Measurements from ENCODE around the gene PSMB1. TPM values are rescaled to one million over a fixed set of nuclear protein-coding genes. Genes with fewer than 3 reads are reported as not detected.
A peak's percentile ranks its signal among the peaks of the same experiment; 100 is the strongest.

Gene PSMB1
- total RNA-seq, result 265 and 279 TPM in 2 replicates

DNA sequence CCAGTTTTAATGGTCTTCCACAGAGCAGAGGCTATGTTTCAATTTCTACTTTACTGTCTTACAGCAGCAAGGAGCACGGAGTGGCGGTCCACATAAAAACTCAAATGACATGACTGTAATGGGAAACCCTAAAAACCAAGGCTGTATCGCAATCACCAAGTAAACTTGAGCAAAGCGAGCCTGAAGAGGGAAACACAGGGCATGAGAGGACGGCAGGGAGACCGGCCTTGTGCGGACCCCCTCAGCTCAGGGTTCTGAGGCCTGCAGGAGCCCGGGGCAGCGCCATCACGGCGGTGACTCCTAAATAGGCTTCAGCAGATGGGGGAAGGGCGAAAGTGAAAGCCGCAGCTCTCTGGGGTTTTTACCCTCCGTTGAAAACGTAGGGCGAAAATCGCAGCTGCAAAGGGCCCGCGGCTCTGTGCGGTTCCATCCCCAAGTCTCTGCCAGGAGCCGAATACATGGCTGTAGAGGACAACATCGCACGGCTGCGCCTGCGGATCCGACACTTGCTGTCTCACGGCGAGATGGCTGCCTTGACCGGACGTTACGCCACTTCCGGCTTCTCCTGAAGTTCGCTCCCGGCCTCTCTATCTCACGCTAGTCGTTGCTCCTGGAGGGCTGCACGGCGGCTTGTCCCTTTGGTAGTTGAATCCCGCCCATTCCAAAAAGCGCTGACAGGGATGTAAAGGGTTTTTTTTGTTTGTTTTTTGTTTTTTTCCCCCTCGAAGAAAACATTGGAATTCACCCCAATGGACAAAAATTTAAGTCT lies at the start of gene PSMB1:
PSMB1 (minus strand) TSS at position 543 of the 769 bp plus-strand sequence; CDS start at position 478, 65 bp downstream.
- peak within 1 kb of the TSS; percentile 83 for H3K4me3 ChIP-seq (ENCODE audit: insufficient read depth, low read length)
- peaks cover 49% of the 10 kb centered on the region for H4K20me1 ChIP-seq (ENCODE audit: insufficient read depth, low read length)
- TF ChIP-seq, protein P1, sequence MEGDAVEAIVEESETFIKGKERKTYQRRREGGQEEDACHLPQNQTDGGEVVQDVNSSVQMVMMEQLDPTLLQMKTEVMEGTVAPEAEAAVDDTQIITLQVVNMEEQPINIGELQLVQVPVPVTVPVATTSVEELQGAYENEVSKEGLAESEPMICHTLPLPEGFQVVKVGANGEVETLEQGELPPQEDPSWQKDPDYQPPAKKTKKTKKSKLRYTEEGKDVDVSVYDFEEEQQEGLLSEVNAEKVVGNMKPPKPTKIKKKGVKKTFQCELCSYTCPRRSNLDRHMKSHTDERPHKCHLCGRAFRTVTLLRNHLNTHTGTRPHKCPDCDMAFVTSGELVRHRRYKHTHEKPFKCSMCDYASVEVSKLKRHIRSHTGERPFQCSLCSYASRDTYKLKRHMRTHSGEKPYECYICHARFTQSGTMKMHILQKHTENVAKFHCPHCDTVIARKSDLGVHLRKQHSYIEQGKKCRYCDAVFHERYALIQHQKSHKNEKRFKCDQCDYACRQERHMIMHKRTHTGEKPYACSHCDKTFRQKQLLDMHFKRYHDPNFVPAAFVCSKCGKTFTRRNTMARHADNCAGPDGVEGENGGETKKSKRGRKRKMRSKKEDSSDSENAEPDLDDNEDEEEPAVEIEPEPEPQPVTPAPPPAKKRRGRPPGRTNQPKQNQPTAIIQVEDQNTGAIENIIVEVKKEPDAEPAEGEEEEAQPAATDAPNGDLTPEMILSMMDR (IDR thresholded peaks at IDR 0.05; ENCODE audit: extremely low read depth, low read depth, low read length), result no peak
- H3K79me2 ChIP-seq (ENCODE audit: insufficient read depth, low read length), result peaks cover 85% of the 10 kb centered on the region
- H3K4me2 ChIP-seq (ENCODE audit: insufficient read depth, low read length), result peak within 1 kb of the TSS; percentile 100
- peaks cover 26% of the 10 kb centered on the region for H3K4me1 ChIP-seq (ENCODE audit: insufficient read depth, low read length)
- H2AFZ ChIP-seq (ENCODE audit: low read length), result peak within 1 kb of the TSS; percentile 99
- peak within 1 kb of the TSS; percentile 97 for H3K27ac ChIP-seq (ENCODE audit: low read depth, low read length)
- DNase-seq (ENCODE audit: insufficient read length, low spot score, missing footprints), result peak; percentile 78
- no peaks in the 10 kb centered on the region for H3K27me3 ChIP-seq (ENCODE audit: insufficient read depth, low read length)
- H3K36me3 ChIP-seq (ENCODE audit: insufficient read depth, low read length), result peaks cover 24% of the 10 kb centered on the region
- H3K9me3 ChIP-seq (ENCODE audit: low read depth, low read length), result no peaks in the 10 kb centered on the region

DNA sequence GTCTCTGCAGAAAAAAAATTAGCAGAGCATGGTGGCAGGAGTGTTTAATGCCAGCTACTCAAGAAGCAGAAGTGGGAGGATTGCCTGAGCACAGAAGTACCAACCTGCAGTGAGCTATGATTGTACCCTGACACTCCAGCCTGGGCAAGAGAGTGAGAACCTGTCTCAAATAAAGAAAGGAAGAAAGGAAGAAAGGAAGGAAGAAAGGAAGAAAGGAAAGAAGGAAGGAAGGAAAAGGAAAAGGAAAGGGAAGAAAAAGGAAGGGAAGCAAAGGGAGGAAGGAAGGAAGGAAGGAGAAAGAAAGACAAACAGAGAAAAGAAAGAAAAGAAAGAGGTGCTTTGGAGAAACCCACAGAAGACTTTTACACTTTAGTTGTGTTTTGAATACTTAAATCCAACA lies 44.2 kb upstream of the PSMB1 start:
- Histone ChIP-seq H3K27me3 (ENCODE audit: insufficient read depth, low read length) (no peaks in the 10 kb centered on the region), H3K9me3 (ENCODE audit: low read depth, low read length) (no peaks in the 10 kb centered on the region), H3K79me2 (ENCODE audit: insufficient read depth, low read length) (no peaks in the 10 kb centered on the region), H3K27ac (ENCODE audit: low read depth, low read length) (no peak overlapping the region), H3K4me1 (ENCODE audit: insufficient read depth, low read length) (no peaks in the 10 kb centered on the region), H3K36me3 (ENCODE audit: insufficient read depth, low read length) (no peaks in the 10 kb centered on the region), H3K4me3 (ENCODE audit: insufficient read depth, low read length) (no peak overlapping the region), H2AFZ (ENCODE audit: low read length) (no peak overlapping the region), H4K20me1 (ENCODE audit: insufficient read depth, low read length) (no peaks in the 10 kb centered on the region), H3K4me2 (ENCODE audit: insufficient read depth, low read length) (no peak overlapping the region)
- TF ChIP-seq, protein P1 (IDR thresholded peaks at IDR 0.05; ENCODE audit: extremely low read depth, low read depth, low read length), result no peak
- no peak for DNase-seq (ENCODE audit: insufficient read length, low spot score, missing footprints)

DNA sequence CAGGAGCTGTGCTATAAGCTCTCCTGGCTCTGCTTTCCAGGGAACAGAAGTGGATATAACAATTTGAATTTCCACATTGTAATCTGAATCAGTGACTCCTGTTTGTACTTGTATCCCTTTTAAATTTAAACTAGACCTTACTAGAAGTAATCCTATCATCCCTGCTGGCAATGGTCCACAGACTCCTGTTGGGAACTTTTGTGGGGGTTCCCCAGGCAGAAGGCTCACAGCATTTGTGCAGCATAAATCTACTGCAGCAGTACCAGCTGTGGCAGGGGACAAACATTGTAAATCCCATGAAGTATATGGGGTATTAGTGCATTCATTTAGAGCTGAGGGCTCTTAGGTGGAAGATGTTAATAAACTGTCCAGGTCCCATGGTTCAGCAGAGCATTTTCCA lies 43.3 kb upstream of the PSMB1 start:
- no peak overlapping the region for H3K27ac ChIP-seq (ENCODE audit: low read depth, low read length)
- no peak overlapping the region for H3K4me2 ChIP-seq (ENCODE audit: insufficient read depth, low read length)
- H3K4me1 ChIP-seq (ENCODE audit: insufficient read depth, low read length), result no peaks in the 10 kb centered on the region
- H3K36me3 ChIP-seq (ENCODE audit: insufficient read depth, low read length), result no peaks in the 10 kb centered on the region
- no peak overlapping the region for H3K4me3 ChIP-seq (ENCODE audit: insufficient read depth, low read length)
- TF ChIP-seq, protein P1 (IDR thresholded peaks at IDR 0.05; ENCODE audit: extremely low read depth, low read depth, low read length), result no peak
- H3K27me3 ChIP-seq (ENCODE audit: insufficient read depth, low read length), result no peaks in the 10 kb centered on the region
- no peaks in the 10 kb centered on the region for H3K9me3 ChIP-seq (ENCODE audit: low read depth, low read length)
- DNase-seq (ENCODE audit: insufficient read length, low spot score, missing footprints), result no peak
- no peaks in the 10 kb centered on the region for H3K79me2 ChIP-seq (ENCODE audit: insufficient read depth, low read length)
- H4K20me1 ChIP-seq (ENCODE audit: insufficient read depth, low read length), result no peaks in the 10 kb centered on the region
- H2AFZ ChIP-seq (ENCODE audit: low read length), result no peak overlapping the region

DNA sequence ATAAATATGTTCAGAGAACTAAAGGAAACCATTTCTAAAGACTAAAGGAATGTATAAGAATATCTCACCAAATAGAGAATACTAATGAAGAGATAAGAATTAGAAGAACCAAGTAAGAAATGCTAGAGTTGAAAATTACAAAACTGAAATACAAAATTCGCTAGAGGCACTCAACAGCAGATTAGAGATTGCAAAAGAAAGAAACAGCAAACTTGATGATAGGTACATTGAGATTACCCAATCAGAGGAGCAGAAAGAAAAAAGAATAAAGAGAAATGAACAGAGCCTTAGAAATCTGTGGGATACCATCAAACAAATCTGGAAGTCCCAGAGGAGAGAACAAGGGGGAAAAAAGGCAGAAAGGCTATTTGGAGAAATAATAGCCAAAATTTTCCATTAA lies 37.6 kb upstream of the PSMB1 start:
- no peak overlapping the region for H3K4me2 ChIP-seq (ENCODE audit: insufficient read depth, low read length)
- TF ChIP-seq, protein P1 (IDR thresholded peaks at IDR 0.05; ENCODE audit: extremely low read depth, low read depth, low read length), result no peak
- DNase-seq (ENCODE audit: insufficient read length, low spot score, missing footprints), result no peak
- H3K27me3 ChIP-seq (ENCODE audit: insufficient read depth, low read length), result no peaks in the 10 kb centered on the region
- no peak overlapping the region for H3K4me3 ChIP-seq (ENCODE audit: insufficient read depth, low read length)
- H4K20me1 ChIP-seq (ENCODE audit: insufficient read depth, low read length), result no peaks in the 10 kb centered on the region
- no peak overlapping the region for H2AFZ ChIP-seq (ENCODE audit: low read length)
- H3K9me3 ChIP-seq (ENCODE audit: low read depth, low read length), result peaks cover 3% of the 10 kb centered on the region
- no peaks in the 10 kb centered on the region for H3K79me2 ChIP-seq (ENCODE audit: insufficient read depth, low read length)
- H3K27ac ChIP-seq (ENCODE audit: low read depth, low read length), result no peak overlapping the region
- no peaks in the 10 kb centered on the region for H3K4me1 ChIP-seq (ENCODE audit: insufficient read depth, low read length)
- no peaks in the 10 kb centered on the region for H3K36me3 ChIP-seq (ENCODE audit: insufficient read depth, low read length)

Data from osteoblast (primary cell).